Neural progenitor cell (in vitro differentiated cells): ENCODE results near the gene CNTNAP2. TPM values are rescaled to one million over a fixed set of nuclear protein-coding genes. Genes with fewer than 3 reads are reported as not detected.

Source experiments
- DNase-seq: peaks from one replicate; pipeline ENCODE4 v3.0.0-alpha.2; 2016; ENCODE audit warnings: low spot score
- H2AFZ ChIP-seq: fragments of 200-600 bp; sonication (generic); replicated peaks from 2 replicates; pipeline ENCODE4 v1.6.1; 2016; ENCODE audit warnings: antibody characterized with exemption
- H3F3A ChIP-seq: fragments of 200-600 bp; sonication (generic); 2 replicates; pipeline ENCODE4 v1.6.1; 2016; ENCODE audit warnings: antibody characterized with exemption, low read depth
- H3K27ac ChIP-seq: fragments of 200-600 bp; sonication (generic); 2 replicates; pipeline ENCODE4 v1.5.1; 2016; ENCODE audit warnings: mild to moderate bottlenecking
- H3K27me3 ChIP-seq: fragments of 200-600 bp; sonication (generic); 2 replicates; pipeline ENCODE4 v1.6.1; 2016; ENCODE audit warnings: mild to moderate bottlenecking, moderate library complexity
- H3K36me3 ChIP-seq: fragments of 200-600 bp; sonication (generic); 2 replicates; pipeline ENCODE4 v1.5.1; 2016
- H3K4me1 ChIP-seq: fragments of 200-600 bp; sonication (generic); 2 replicates; pipeline ENCODE4 v1.6.1; 2016; ENCODE audit warnings: mixed run types
- H3K4me2 ChIP-seq: fragments of 200-600 bp; sonication (generic); 2 replicates; pipeline ENCODE4 v1.6.1; 2016
- H3K4me3 ChIP-seq: fragments of 200-600 bp; sonication (generic); 2 replicates; pipeline ENCODE4 v1.5.1; 2016
- H3K79me2 ChIP-seq: fragments of 200-600 bp; sonication (generic); 2 replicates; pipeline ENCODE4 v1.6.1; 2016; ENCODE audit warnings: low read depth
- H3K9ac ChIP-seq: fragments of 200-600 bp; sonication (generic); 2 replicates; pipeline ENCODE4 v1.6.1; 2016
- H3K9me3 ChIP-seq: fragments of 200-600 bp; sonication (generic); 2 replicates; pipeline ENCODE4 v1.5.1; 2016; ENCODE audit warnings: low read depth
- H4K20me1 ChIP-seq: fragments of 200-600 bp; sonication (generic); 2 replicates; pipeline ENCODE4 v1.6.1; 2016; ENCODE audit warnings: low read depth
- H3K27ac Mint-ChIP-seq: 3 replicates; pipeline ENCODE4 v1.8.0; 2021; ENCODE audit warnings: mixed read lengths
- H3K27me3 Mint-ChIP-seq: 2 replicates; pipeline ENCODE4 v1.8.0; 2022; ENCODE audit warnings: low read depth, mild to moderate bottlenecking, inconsistent platforms, moderate library complexity, mixed read lengths; ENCODE audit not compliant: insufficient read depth
- H3K36me3 Mint-ChIP-seq: 3 replicates; pipeline ENCODE4 v1.8.0; 2021; ENCODE audit warnings: mixed read lengths
- H3K4me1 Mint-ChIP-seq: 3 replicates; pipeline ENCODE4 v1.8.0; 2021; ENCODE audit warnings: mixed read lengths
- H3K4me3 Mint-ChIP-seq: 3 replicates; pipeline ENCODE4 v1.8.0; 2021; ENCODE audit warnings: mild to moderate bottlenecking, moderate library complexity, mixed read lengths
- H3K9me3 Mint-ChIP-seq: 3 replicates; pipeline ENCODE4 v1.8.0; 2020; ENCODE audit warnings: mixed read lengths
- EZH2 ChIP-seq: fragments of 200-600 bp; sonication (generic); IDR thresholded peaks from 2 replicates; pipeline ENCODE4 v1.6.1; 2017; ENCODE audit warnings: antibody characterized with exemption, mild to moderate bottlenecking, moderate library complexity
- EZH2phosphoT487 ChIP-seq: fragments of 200-600 bp; sonication (generic); IDR thresholded peaks from 2 replicates; pipeline ENCODE4 v1.6.1; 2017; ENCODE audit warnings: antibody characterized with exemption
- total RNA-seq: library from RNA; depleted of rRNA; stranded (reverse); fragments of >200 nt; gene quantifications from 2 replicates; pipeline ENCODE4 v1.2.3, GENCODE V29; 2015; ENCODE audit warnings: low replicate concordance
- TF ChIP-seq, protein P1 (sequence below): fragments of 200-600 bp; sonication (generic); IDR thresholded peaks from 2 replicates; pipeline ENCODE4 v1.5.1; 2017; ENCODE audit warnings: antibody characterized with exemption, mild to moderate bottlenecking

Gene CNTNAP2
- total RNA-seq, 1 donor from 2014 or later = 126 TPM

DNA sequence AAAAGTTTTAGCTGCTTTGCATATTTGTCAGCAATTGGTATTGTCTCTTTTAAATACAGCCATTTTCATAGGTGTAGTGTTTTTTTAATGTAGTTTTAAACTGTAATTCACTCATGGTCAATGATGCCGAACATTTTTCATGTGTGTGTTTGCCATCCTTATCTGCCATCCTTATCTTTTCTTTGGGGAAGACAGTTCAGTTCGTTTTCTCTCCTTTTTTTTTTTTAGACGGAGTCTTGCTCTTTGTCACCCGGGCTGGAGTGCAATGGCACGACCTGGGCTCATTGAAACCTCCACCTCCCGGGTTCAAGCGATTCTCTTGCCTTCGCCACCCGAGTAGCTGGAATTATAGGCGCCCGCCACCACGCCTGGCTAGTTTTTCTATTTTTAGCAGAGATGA, 545.3 kb downstream of the CNTNAP2 start:
- TF ChIP-seq, protein P1, sequence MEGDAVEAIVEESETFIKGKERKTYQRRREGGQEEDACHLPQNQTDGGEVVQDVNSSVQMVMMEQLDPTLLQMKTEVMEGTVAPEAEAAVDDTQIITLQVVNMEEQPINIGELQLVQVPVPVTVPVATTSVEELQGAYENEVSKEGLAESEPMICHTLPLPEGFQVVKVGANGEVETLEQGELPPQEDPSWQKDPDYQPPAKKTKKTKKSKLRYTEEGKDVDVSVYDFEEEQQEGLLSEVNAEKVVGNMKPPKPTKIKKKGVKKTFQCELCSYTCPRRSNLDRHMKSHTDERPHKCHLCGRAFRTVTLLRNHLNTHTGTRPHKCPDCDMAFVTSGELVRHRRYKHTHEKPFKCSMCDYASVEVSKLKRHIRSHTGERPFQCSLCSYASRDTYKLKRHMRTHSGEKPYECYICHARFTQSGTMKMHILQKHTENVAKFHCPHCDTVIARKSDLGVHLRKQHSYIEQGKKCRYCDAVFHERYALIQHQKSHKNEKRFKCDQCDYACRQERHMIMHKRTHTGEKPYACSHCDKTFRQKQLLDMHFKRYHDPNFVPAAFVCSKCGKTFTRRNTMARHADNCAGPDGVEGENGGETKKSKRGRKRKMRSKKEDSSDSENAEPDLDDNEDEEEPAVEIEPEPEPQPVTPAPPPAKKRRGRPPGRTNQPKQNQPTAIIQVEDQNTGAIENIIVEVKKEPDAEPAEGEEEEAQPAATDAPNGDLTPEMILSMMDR = no peak
- no peak for TF ChIP-seq EZH2
- no peak for TF ChIP-seq EZH2phosphoT487
- Histone ChIP-seq H2AFZ (no peak overlapping the region), H3K4me2 (no peak overlapping the region), H3K36me3 (no peaks in the 10 kb centered on the region), H3K4me1 (no peaks in the 10 kb centered on the region), H3K4me3 (no peak overlapping the region), H3K9ac (no peak overlapping the region), H4K20me1 (no peaks in the 10 kb centered on the region), H3K27me3 (no peaks in the 10 kb centered on the region), H3K27ac (no peak overlapping the region), H3F3A (no peaks in the 10 kb centered on the region), H3K9me3 (no peaks in the 10 kb centered on the region), H3K79me2 (no peaks in the 10 kb centered on the region)
- H3K27ac Mint-ChIP-seq = no peak overlapping the region
- H3K4me1 Mint-ChIP-seq = no peaks in the 10 kb centered on the region
- no peaks in the 10 kb centered on the region for H3K27me3 Mint-ChIP-seq
- no peaks in the 10 kb centered on the region for H3K9me3 Mint-ChIP-seq
- DNase-seq = no peak
- no peaks in the 10 kb centered on the region for H3K36me3 Mint-ChIP-seq
- H3K4me3 Mint-ChIP-seq = no peak overlapping the region

DNA sequence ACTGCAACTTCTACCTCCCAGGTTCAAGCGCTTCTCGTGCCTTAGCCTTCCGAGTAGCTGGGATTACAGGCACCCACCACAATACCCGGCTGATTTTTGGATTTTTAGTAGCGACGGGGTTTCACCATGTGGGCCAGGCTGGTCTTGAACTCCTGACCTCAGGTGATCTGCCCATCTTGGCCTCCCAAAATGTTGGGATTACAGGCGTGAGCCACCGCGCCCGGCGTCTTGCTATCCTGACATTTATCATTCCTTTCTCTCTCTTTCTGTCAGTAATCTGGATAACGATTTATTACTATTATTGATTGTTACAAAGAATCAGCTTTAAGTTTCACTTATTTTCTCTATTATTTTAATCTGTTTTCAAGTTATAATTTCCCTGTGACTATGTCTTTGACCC, 548.4 kb downstream of the CNTNAP2 start:
- H3K4me3 ChIP-seq = no peak overlapping the region
- Mint-ChIP-seq H3K27ac (no peak overlapping the region), H3K27me3 (no peaks in the 10 kb centered on the region)

DNA sequence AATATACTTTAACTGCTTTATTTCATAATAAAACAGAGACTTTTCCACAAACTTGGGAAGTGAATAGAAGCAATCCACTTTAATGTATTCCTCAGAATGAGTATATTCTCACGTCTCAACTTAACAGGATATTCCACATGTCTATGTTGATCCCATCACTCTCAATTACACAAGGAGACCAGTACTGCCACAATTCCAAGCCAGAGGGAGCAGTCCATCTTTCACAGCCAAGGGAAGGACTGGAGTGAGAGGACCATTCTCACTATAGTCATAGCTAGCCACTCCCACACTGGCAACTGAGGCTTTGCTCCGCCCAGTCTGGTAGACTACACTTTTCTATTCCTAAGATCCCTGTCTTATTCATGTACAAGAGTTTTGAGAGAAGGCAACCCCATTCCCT, 553.9 kb downstream of the CNTNAP2 start:
- Histone ChIP-seq H3K9ac (no peak overlapping the region), H3F3A (no peaks in the 10 kb centered on the region)
- no peak overlapping the region for H3K27ac Mint-ChIP-seq

More for the DNA sequence above, 548.4 kb downstream of the CNTNAP2 start:
- TF ChIP-seq EZH2phosphoT487 = no peak
- no peak for TF ChIP-seq EZH2
- TF ChIP-seq, protein P1 = no peak
- H3K4me1 ChIP-seq = no peaks in the 10 kb centered on the region
- H4K20me1 ChIP-seq = no peaks in the 10 kb centered on the region
- H3K4me1 Mint-ChIP-seq = no peaks in the 10 kb centered on the region
- DNase-seq = no peak
- H3K79me2 ChIP-seq = no peaks in the 10 kb centered on the region
- no peaks in the 10 kb centered on the region for H3F3A ChIP-seq
- H3K4me2 ChIP-seq = no peak overlapping the region
- no peaks in the 10 kb centered on the region for H3K36me3 ChIP-seq
- no peaks in the 10 kb centered on the region for H3K9me3 ChIP-seq
- H3K4me3 Mint-ChIP-seq = no peak overlapping the region
- H3K9ac ChIP-seq = no peak overlapping the region
- peaks cover 5% of the 10 kb centered on the region for H3K9me3 Mint-ChIP-seq
- H3K36me3 Mint-ChIP-seq = no peaks in the 10 kb centered on the region
- H2AFZ ChIP-seq = no peak overlapping the region
- H3K27ac ChIP-seq = no peak overlapping the region
- H3K27me3 ChIP-seq = no peaks in the 10 kb centered on the region

More for the DNA sequence above, 553.9 kb downstream of the CNTNAP2 start:
- H4K20me1 ChIP-seq = no peaks in the 10 kb centered on the region
- no peaks in the 10 kb centered on the region for H3K36me3 ChIP-seq
- Mint-ChIP-seq H3K36me3 (no peaks in the 10 kb centered on the region), H3K9me3 (peaks cover 5% of the 10 kb centered on the region), H3K4me3 (no peak overlapping the region), H3K27me3 (no peaks in the 10 kb centered on the region), H3K4me1 (no peaks in the 10 kb centered on the region)
- no peaks in the 10 kb centered on the region for H3K4me1 ChIP-seq
- no peaks in the 10 kb centered on the region for H3K9me3 ChIP-seq
- H3K27ac ChIP-seq = no peak overlapping the region
- H3K4me3 ChIP-seq = no peak overlapping the region
- DNase-seq = peak; percentile 2
- TF ChIP-seq, protein P1 = peak; percentile 5
- TF ChIP-seq EZH2 (no peak), EZH2phosphoT487 (no peak)
- H3K79me2 ChIP-seq = no peaks in the 10 kb centered on the region
- H2AFZ ChIP-seq = no peak overlapping the region
- no peaks in the 10 kb centered on the region for H3K27me3 ChIP-seq
- no peak overlapping the region for H3K4me2 ChIP-seq
